GM19023 (cell line): ENCODE results near the gene RNF208.

ENCODE experiments used
- ATAC-seq: cut with Tn5 transposase; IDR thresholded peaks from one replicate; pipeline ENCODE4 v1.9.1; 2021; ENCODE audit warnings: mild to moderate bottlenecking, moderate library complexity; ENCODE audit not compliant: unreplicated experiment

The RNF208 gene

DNA sequence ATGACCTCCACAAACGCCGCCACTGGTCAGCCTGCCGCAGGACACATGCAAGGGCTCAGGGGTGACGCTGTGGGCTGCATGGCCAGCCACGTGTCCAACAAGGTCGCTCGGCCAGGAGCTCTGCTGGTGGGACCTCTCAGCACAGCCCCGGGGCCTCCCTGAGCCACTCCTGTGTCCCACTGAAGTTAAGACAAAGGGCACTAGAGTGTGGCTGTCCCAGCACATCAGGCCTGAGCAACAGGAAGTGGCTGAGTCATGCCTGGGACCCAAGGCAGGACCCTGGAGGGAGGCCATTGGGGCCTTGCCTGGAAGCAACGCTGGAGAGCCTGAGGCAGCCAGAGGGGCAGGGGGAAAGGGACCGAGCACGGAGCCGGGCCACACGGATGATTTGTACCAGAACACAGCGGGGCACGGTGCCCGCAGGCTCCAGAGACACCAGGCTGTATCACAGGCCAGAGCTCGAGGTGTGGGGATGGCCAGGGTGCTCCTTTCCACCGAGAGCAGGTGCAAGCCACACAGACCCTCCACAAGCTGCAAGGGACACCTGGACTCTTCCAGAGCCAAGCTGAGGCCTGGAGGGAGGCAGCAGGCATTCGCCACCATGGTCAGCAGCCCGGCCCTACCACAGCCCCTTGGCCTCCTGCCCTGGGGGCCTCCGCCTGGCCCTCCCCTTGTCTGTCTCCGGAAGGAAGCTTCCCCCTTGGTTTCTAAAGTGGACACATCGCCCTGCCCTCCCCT lies 43.7 kb downstream of the RNF208 start:
- no peak for ATAC-seq

DNA sequence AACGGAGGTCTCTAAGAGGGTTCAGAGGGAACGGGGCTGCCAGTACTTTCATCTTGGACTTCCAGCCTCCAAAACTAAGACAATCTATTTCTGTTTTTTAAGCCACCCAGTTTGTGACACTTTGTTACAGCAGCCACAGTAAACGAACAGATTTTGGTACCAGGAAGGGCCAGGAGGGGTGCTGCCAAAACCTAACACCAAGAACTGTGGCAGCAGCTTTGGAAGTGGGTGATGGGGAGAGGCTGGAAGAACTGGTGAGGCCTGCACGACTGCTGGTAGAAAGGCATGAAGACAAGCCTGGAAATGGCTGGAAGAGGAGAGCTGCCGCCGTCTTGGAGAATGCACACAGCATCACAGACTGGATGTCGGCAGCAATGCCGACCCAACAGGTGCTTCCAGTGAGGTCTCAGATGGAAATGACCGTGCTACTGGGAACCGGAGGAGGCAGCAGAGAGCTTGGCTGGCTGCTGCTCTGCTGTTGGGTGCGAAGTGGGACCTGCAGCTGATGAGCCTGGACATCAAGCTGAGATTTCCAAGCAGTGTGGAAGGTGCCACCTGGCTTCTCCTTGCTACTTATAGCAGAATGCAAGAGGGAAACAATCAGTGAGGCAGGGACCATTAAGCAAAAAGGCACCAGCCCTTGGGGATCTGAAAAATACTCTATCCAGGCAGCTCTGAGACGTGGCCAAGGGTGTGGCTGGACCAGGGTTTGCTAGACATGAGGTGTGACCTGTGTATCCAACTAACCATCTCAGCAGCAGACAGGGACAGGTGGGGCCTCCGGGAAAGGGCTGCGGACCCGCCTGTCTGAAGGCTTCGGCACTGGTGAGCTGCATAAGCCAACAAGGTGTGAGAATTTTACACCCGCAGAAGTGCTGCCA lies 45.5 kb downstream of the RNF208 start:
- ATAC-seq: no peak

DNA sequence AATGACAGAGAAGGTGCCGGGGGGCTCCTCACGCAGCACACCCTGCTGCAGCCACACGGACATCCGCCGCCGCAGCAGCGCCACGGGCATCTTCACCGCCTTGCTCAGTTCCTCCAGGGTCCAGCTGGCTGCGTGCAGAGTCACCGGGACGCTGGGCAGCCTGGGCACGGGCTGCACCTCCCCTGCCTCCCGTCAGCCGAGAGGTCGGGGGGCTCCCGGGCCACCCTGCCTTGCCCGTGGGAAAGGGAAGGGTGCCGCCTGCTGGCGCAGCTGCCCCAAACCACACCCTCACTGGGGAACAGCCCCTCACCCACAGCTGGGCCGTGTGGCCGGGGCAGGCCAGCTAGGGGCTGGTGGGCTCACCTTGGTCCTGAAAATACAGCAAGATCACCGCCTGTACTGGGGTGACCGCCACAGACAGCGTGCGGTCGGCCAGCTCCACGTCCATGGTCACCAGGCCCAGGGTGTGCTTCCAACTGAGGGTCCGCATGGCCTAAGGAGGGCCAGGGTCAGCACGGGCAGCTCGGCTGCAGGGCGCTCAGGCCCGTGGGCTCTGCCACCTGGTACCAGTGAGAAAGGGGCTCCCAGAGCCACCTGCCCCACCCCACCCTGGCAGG lies 46.6 kb downstream of the RNF208 start:
- ATAC-seq: no peak

DNA sequence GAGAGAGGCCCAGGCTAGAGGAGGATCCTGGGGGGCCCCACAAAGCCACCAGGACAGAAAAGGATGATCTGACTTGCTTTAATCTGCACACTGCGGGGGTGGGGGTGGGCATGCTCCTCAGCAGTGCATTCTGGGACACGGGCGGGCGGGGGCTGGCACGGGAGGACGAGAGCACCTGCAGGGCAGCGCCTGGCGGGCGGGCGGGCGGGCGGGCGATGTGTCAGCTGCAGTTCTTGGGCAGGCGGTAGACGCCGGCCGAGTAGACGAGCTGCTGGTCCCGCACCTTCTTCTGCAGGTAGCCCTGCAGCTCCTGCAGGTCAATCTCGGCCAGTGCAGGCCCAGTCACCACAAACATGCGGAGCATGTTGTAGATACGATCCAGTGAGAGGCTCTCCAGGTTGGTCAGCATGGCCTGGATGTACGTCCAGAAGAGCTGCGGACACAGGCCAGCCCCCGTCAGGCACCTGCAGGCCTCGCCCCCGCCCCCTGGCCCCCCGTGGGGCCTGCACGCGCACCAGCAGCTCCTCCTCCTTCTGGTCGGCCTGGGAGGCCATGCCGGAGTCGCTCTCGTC lies 47.2 kb downstream of the RNF208 start:
- no peak for ATAC-seq

DNA sequence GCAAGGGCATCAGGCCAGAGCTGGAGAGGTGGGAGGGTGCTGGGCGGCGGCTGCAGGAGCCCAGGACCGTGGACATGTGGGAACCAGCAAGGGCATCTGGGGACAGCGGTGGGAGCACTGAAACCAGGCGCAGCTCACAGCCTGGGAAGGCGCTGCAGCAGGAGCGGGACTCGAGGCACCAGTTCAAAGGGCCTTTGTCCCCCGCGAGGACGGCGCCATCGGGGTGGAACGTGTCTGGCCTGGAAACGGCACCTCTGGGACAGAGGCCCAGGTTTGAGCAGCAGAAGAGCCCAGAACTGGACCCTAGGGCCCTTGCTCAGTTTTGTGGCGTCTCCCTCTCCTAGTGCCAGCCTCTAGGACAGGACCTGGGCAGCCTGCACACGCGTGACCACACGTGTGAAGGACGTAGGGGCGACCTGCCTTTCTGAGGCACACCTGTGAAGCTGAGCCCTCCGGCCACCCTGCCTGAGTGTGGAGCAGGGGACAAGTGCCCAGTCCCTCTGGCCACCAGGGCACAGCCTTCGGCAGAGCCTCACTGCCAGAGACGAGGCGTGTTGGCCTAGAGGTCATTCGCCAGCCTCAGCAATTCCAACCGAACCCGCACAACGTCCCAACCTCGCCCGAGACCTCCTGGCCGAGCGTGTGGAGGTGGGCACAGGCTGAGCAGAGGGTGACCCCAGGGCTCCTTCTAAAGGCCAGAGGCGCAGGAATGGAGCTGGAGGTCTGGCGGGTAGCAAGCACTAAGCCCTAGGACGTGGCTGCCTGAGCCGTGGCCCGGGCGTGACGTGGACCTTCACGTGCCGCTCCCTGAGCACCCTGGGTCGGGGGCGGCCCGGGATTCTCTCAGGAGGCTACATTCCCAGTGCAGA lies 48.0 kb downstream of the RNF208 start:
- ATAC-seq: no peak

DNA sequence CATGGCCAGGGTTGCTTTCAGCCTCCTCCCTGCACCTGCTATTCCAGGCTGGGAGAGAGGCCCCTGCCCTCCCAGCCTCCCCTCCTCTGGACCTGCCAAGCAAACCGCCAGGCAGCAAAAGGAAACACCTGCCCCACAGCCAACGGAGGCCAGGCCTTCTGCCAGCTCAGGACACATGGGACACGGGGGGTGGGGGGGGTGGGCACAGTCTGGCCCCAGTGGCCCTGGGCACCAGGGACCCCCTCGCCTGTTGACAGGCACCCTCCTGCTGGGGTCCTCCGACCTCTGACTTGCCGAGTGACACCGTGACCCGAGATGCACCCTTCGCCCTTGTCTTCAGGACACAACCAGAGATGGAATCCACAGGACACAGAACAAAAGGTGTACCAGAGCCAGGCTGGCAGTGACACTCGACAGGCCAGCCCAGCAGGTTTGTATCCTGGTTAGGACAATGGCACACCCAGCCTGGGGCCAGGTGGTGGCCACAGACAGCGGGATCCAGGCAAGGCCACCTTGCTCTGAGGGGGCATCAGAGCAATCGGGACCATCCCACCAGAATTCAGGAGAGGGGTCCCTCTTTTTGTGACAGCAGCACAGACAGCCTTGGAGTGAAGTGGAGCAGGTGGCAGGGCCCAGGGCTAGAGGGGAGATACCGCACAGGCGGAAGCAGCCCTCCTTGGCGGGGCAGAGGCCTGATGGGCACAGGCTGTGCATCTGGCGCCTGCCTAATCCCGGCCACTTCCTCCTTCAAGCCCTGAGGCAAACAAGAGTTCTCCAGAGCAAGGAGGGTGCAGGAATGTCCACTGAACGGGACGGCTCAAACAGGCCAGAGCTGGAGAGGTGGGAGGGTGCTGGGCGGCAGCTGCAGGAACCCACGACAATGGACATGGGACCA lies 48.9 kb downstream of the RNF208 start:
- ATAC-seq: no peak

DNA sequence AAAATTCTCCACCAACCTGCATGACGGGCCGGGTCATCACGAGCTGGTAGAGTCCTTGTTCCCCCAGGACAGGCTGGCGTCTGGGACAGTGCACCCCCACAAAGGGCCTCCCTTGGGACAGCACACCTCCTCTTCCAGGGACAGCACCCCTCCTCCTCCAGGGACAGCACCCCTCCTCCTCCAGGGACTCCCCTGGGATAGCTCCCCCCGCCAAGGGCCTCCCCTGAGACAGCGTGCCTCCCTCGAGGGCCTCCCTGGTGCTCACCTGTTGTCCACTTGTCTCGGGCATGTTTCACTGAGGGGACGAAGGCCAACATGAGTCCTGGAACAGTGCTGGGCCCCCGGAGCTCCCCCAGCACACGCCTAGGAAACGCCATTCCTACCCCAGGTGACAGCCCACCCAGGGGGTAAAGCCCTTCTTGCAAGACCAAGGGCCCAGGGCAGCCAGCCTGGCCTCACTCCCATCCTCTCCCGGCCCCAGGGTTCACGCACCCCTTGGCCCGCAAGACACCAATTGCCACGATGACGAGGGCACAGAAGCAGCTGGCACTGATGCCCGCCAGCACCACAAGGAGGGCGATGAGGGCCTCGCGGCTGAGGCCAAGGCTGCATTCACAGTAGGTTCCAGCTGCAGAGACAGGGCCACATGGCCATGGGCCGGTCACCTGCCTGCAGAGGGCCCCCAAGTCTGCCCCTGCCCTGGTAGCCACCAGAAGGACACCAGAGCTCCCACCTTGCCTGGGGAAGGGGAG lies 50.7 kb downstream of the RNF208 start:
- ATAC-seq: no peak

DNA sequence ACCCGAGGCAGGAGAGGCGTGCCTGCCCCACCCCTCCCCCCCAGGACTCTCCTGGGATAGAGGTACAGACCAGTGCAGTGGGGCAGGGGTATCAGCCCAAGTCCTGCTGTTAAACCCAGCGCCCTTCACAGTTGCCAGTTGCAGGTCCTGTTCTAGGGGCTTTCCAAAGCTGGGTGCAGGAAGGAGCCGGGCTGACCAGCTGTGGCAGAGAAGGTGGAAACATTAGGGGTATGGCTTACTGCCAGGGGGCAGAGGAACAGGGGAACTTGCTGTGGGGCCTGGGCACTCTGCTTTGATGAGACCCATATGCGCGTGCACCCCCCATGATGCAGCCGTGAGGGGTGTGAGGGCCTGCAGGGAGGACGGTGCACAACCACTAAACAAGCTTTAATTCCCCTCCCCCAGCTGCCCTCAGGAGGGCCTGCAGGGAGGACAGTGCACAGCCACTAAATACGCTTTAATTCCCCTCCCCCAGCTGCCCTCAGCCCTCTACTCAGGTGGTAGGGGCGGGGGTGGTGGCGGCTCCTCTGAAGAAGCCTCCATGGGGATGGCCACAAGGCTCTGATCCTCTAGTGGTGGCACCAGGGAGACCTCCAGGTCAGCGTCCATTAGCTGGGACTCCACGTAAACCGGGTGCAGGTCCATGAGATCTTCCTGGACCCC lies 51.4 kb downstream of the RNF208 start:
- no peak for ATAC-seq
